MM.1S (cell line): ENCODE data around the gene FLYWCH1.
A peak's percentile ranks its signal among the peaks of the same experiment; 100 is the strongest.

Experiments
- DNase-seq: peaks from one replicate; pipeline ENCODE4 v3.0.0-alpha.2; 2015
- H2AFZ ChIP-seq: fragments of 300-600 bp; sonication (generic); 2 replicates; pipeline ENCODE4 v1.6.0; 2016; ENCODE audit warnings: antibody characterized with exemption, low read length
- H3F3A ChIP-seq: fragments of 300-600 bp; sonication (generic); 2 replicates; pipeline ENCODE4 v1.6.1; 2016; ENCODE audit warnings: mild to moderate bottlenecking, antibody characterized with exemption, low read length, moderate library complexity, mixed read lengths; ENCODE audit not compliant: insufficient read depth
- H3K27ac ChIP-seq: fragments of 300-600 bp; sonication (generic); 2 replicates; pipeline ENCODE4 v1.5.1; 2016; ENCODE audit warnings: mild to moderate bottlenecking, low read length
- H3K27me3 ChIP-seq: fragments of 300-600 bp; sonication (generic); replicated peaks from 2 replicates; pipeline ENCODE4 v1.6.0; 2016; ENCODE audit warnings: low read length; ENCODE audit not compliant: insufficient read depth
- H3K36me3 ChIP-seq: fragments of 300-600 bp; sonication (generic); replicated peaks from 2 replicates; pipeline ENCODE4 v1.6.1; 2016; ENCODE audit warnings: mild to moderate bottlenecking, low read length, mixed read lengths; ENCODE audit not compliant: insufficient read depth
- H3K4me1 ChIP-seq: fragments of 300-600 bp; sonication (generic); 2 replicates; pipeline ENCODE4 v1.6.1; 2016; ENCODE audit warnings: low read length, mixed read lengths
- H3K4me2 ChIP-seq: fragments of 300-600 bp; sonication (generic); 2 replicates; pipeline ENCODE4 v1.6.0; 2016; ENCODE audit warnings: low read depth, low read length
- H3K4me3 ChIP-seq: fragments of 300-600 bp; sonication (generic); 2 replicates; pipeline ENCODE4 v1.5.1; 2016; ENCODE audit warnings: low read length, mixed read lengths
- H3K79me2 ChIP-seq: fragments of 300-600 bp; sonication (generic); 2 replicates; pipeline ENCODE4 v1.6.1; 2016; ENCODE audit warnings: mixed run types, low read length, mixed read lengths
- H3K9ac ChIP-seq: fragments of 300-600 bp; sonication (generic); 2 replicates; pipeline ENCODE4 v1.6.1; 2016; ENCODE audit warnings: low read length, mixed read lengths
- H3K9me2 ChIP-seq: fragments of 300-600 bp; sonication (generic); replicated peaks from 2 replicates; pipeline ENCODE4 v1.6.1; 2016; ENCODE audit warnings: mild to moderate bottlenecking, low read length, mixed read lengths; ENCODE audit not compliant: insufficient read depth
- H3K9me3 ChIP-seq: fragments of 300-600 bp; sonication (generic); replicated peaks from 2 replicates; pipeline ENCODE4 v1.6.1; 2016; ENCODE audit warnings: mild to moderate bottlenecking, low read length, mixed read lengths; ENCODE audit not compliant: insufficient read depth
- H4K20me1 ChIP-seq: fragments of 300-600 bp; sonication (generic); 2 replicates; pipeline ENCODE4 v1.6.1; 2016; ENCODE audit warnings: mild to moderate bottlenecking, low read length, moderate library complexity, mixed read lengths; ENCODE audit not compliant: insufficient read depth
- EZH2 ChIP-seq: fragments of 300-600 bp; sonication (generic); optimal IDR thresholded peaks from 2 replicates; pipeline ENCODE3; 2017; ENCODE audit warnings: low read depth, mild to moderate bottlenecking, antibody characterized with exemption, low read length, mixed read lengths
- EZH2phosphoT487 ChIP-seq: fragments of 300-600 bp; sonication (generic); IDR thresholded peaks from 2 replicates; pipeline ENCODE4 v1.6.1; 2018; ENCODE audit warnings: antibody characterized with exemption, low read length
- TF ChIP-seq, protein P1 (sequence below): fragments of 300-600 bp; sonication (generic); IDR thresholded peaks from 2 replicates; pipeline ENCODE4 v1.5.1; 2016; ENCODE audit warnings: antibody characterized with exemption, low read length, mixed read lengths

FLYWCH1 gene

GRCh38 chr16:2904100-2904921 lies 7.4 kb upstream of the FLYWCH1 start:
- Histone ChIP-seq H3K36me3 (no peaks in the 10 kb centered on the region), H3K9me2 (no peaks in the 10 kb centered on the region), H3K79me2 (no peaks in the 10 kb centered on the region), H3K4me3 (peak overlapping the region; percentile 96), H3K4me2 (peak overlapping the region; percentile 100), H3K9me3 (no peaks in the 10 kb centered on the region), H3F3A (no peaks in the 10 kb centered on the region), H3K9ac (peak overlapping the region; percentile 77), H3K27ac (peak overlapping the region; percentile 52; the same call in 1 of the 2 replicates), H3K4me1 (peaks cover 10% of the 10 kb centered on the region), H2AFZ (peak overlapping the region; percentile 97), H4K20me1 (no peaks in the 10 kb centered on the region), H3K27me3 (peaks cover 8% of the 10 kb centered on the region)
- DNase-seq = peak; percentile 83
- TF ChIP-seq, protein P1, sequence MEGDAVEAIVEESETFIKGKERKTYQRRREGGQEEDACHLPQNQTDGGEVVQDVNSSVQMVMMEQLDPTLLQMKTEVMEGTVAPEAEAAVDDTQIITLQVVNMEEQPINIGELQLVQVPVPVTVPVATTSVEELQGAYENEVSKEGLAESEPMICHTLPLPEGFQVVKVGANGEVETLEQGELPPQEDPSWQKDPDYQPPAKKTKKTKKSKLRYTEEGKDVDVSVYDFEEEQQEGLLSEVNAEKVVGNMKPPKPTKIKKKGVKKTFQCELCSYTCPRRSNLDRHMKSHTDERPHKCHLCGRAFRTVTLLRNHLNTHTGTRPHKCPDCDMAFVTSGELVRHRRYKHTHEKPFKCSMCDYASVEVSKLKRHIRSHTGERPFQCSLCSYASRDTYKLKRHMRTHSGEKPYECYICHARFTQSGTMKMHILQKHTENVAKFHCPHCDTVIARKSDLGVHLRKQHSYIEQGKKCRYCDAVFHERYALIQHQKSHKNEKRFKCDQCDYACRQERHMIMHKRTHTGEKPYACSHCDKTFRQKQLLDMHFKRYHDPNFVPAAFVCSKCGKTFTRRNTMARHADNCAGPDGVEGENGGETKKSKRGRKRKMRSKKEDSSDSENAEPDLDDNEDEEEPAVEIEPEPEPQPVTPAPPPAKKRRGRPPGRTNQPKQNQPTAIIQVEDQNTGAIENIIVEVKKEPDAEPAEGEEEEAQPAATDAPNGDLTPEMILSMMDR = peak; percentile 91
- no peak for TF ChIP-seq EZH2phosphoT487

DNA sequence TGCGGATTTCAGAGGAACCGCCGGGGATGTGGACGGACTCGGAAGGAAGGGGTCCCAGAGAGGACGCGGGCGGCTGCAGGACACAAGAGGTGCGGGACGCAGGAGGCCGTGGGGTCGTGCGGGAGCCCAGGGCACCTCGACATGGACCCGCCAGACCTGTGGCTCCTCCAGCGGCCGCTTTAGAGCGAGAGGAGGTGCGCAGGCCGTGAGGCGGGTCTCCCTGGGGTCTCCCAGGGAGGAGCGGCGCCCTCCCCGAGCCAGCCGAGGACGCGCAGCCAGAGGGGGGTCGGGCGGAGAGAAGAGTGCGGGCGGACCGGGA lies 6.8 kb upstream of the FLYWCH1 start:
- H3K9ac ChIP-seq = peak overlapping the region; percentile 77
- TF ChIP-seq, protein P1 = no peak
- TF ChIP-seq EZH2phosphoT487 = no peak
- no peak for TF ChIP-seq EZH2
- H3K9me3 ChIP-seq = no peaks in the 10 kb centered on the region
- no peaks in the 10 kb centered on the region for H3F3A ChIP-seq
- peaks cover 11% of the 10 kb centered on the region for H3K27me3 ChIP-seq
- peak overlapping the region; percentile 52; the same call in 1 of the 2 replicates for H3K27ac ChIP-seq
- H2AFZ ChIP-seq = peak overlapping the region; percentile 97
- peak overlapping the region; percentile 96 for H3K4me3 ChIP-seq
- H3K79me2 ChIP-seq = no peaks in the 10 kb centered on the region
- peak overlapping the region; percentile 100 for H3K4me2 ChIP-seq
- no peaks in the 10 kb centered on the region for H4K20me1 ChIP-seq
- H3K4me1 ChIP-seq = peaks cover 10% of the 10 kb centered on the region
- H3K9me2 ChIP-seq = no peaks in the 10 kb centered on the region
- no peaks in the 10 kb centered on the region for H3K36me3 ChIP-seq
- peak; percentile 12 for DNase-seq

GRCh38 chr16:2905241-2905987 lies 6.3 kb upstream of the FLYWCH1 start:
- no peaks in the 10 kb centered on the region for H3K79me2 ChIP-seq
- peaks cover 17% of the 10 kb centered on the region for H3K27me3 ChIP-seq
- H4K20me1 ChIP-seq = no peaks in the 10 kb centered on the region
- H3K27ac ChIP-seq = peak overlapping the region; percentile 52; the same call in 1 of the 2 replicates
- no peak for TF ChIP-seq EZH2
- TF ChIP-seq, protein P1 = no peak
- no peak for TF ChIP-seq EZH2phosphoT487
- peak overlapping the region; percentile 97 for H2AFZ ChIP-seq
- no peaks in the 10 kb centered on the region for H3K36me3 ChIP-seq
- peak; percentile 98 for DNase-seq
- peak overlapping the region; percentile 77 for H3K9ac ChIP-seq
- H3K4me2 ChIP-seq = peak overlapping the region; percentile 100
- peaks cover 10% of the 10 kb centered on the region for H3K4me1 ChIP-seq
- H3K4me3 ChIP-seq = peak overlapping the region; percentile 96
- H3K9me2 ChIP-seq = no peaks in the 10 kb centered on the region
- H3K9me3 ChIP-seq = no peaks in the 10 kb centered on the region
- H3F3A ChIP-seq = no peaks in the 10 kb centered on the region
